Stimulated activated memory B cell treated with anti-CD40 and anti-IgM and Interleukin-4, amounts not matched to agents 10 μg/mL and 1 μg/mL and 100 μg/mL, for 72 hours (primary cell): ENCODE data around the gene AARS1.
"Not testable (repeated sequence)": the region's sequence is repeated elsewhere in the genome, so short reads cannot be mapped to it uniquely, and the experiment has no call there.

Experiments used
- ATAC-seq: fragments of 150-1000 bp; cut with Tn5 transposase; 2 replicates; pipeline ENCODE4 v1.10.0; 2021
- H3K27ac Mint-ChIP-seq: one replicate; pipeline ENCODE4 v1.8.0; 2022; ENCODE audit warnings: mild to moderate bottlenecking, mixed read lengths
- H3K27me3 Mint-ChIP-seq: one replicate; pipeline ENCODE4 v1.8.0; 2022; ENCODE audit warnings: mixed read lengths
- H3K36me3 Mint-ChIP-seq: one replicate; pipeline ENCODE4 v1.8.0; 2022; ENCODE audit warnings: mixed read lengths
- H3K4me1 Mint-ChIP-seq: one replicate; pipeline ENCODE4 v1.8.0; 2022; ENCODE audit warnings: mixed read lengths
- H3K4me3 Mint-ChIP-seq: one replicate; pipeline ENCODE4 v1.8.0; 2022; ENCODE audit warnings: mild to moderate bottlenecking, moderate library complexity, mixed read lengths
- H3K9me3 Mint-ChIP-seq: one replicate; pipeline ENCODE4 v1.8.0; 2022; ENCODE audit warnings: mixed read lengths

The AARS1 gene

DNA sequence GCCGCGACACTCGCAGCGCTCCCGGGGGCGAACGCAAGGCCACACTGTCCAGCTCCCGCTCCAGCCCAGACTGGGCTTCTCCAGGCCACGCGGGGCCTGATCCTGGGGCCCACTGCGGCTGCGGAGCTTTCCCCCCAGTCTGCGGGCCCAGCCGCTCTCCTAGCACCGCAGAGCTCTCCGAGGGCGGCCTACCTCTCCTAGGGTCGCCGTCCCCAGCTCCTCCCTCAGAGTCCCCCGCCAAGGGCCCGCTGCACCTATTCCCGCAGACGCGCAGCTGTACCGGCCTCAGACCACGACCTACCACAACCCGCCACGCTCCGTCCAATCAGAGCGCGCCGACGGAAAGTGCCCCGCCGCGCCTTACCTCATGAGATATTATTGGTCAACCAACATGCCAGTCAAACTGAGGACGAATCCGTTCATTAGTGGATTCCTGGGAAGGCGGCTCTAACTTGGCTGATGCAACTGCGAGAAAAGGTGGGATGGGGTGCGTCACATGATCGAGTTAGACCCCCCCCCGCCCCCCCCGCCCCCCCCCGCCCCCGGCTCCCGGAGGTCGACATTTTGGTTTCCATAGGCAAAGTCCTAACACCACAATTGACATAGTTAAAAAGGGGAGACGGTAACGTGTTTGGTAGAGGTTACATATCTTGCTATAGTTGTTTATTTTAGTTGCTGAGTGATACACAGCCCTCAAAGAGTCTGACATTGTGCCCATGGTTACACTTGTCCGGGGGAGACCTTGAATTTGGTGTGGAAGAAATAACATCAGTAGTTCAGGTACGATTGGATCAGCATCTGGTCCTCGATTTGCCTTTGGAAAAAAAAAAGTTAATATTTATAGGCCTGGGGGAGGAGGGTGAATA lies at the start of gene AARS1:
AARS1 (minus strand) TSS at position 278 of the 866 bp plus-strand sequence. CDS start 6,743 bp downstream, outside the sequence.
- Mint-ChIP-seq H3K4me3 (peak within 1 kb of the TSS; percentile 95), H3K27ac (peak within 1 kb of the TSS; percentile 94), H3K4me1 (peaks cover 9% of the 10 kb centered on the region), H3K27me3 (no peaks in the 10 kb centered on the region), H3K36me3 (no peaks in the 10 kb centered on the region), H3K9me3 (no peaks in the 10 kb centered on the region)
- peak; percentile 99 for ATAC-seq

GRCh38 chr16:70337814-70338213 lies 48.5 kb upstream of the AARS1 start:
- H3K9me3 Mint-ChIP-seq = no peaks in the 10 kb centered on the region
- no peak for ATAC-seq
- no peaks in the 10 kb centered on the region for H3K27me3 Mint-ChIP-seq
- no peak overlapping the region for H3K4me3 Mint-ChIP-seq
- no peak overlapping the region for H3K27ac Mint-ChIP-seq
- no peaks in the 10 kb centered on the region for H3K4me1 Mint-ChIP-seq
- peaks cover 29% of the 10 kb centered on the region for H3K36me3 Mint-ChIP-seq

DNA sequence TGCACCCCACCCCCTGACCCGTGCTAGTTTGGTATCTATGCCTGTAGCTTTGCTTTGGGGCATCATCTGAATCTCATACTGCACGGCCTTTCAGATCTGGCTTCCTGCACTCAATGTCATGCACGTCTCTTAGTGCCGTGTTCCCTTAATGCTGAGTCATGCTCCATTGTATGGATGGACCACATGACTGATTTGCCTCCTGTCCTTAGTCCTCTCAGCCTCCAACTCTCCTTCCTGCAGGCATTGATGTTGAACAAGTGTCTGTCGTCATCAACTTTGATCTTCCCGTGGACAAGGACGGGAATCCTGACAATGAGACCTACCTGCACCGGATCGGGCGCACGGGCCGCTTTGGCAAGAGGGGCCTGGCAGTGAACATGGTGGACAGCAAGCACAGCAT lies 43.4 kb upstream of the AARS1 start:
- not testable (repeated sequence) for H3K4me3 Mint-ChIP-seq, H3K27me3 Mint-ChIP-seq, ATAC-seq, H3K9me3 Mint-ChIP-seq, H3K4me1 Mint-ChIP-seq
- H3K36me3 Mint-ChIP-seq = peaks cover 37% of the 10 kb centered on the region
- peak overlapping the region; percentile 34 for H3K27ac Mint-ChIP-seq

GRCh38 chr16:70331588-70332358 lies 42.5 kb upstream of the AARS1 start:
- no peaks in the 10 kb centered on the region for H3K4me1 Mint-ChIP-seq
- H3K9me3 Mint-ChIP-seq = no peaks in the 10 kb centered on the region
- H3K27ac Mint-ChIP-seq = peak overlapping the region; percentile 34
- ATAC-seq = no peak
- no peak overlapping the region for H3K4me3 Mint-ChIP-seq
- H3K36me3 Mint-ChIP-seq = peaks cover 37% of the 10 kb centered on the region
- H3K27me3 Mint-ChIP-seq = no peaks in the 10 kb centered on the region

GRCh38 chr16:70331091-70331490 lies 41.8 kb upstream of the AARS1 start:
- H3K36me3 Mint-ChIP-seq = peaks cover 39% of the 10 kb centered on the region
- no peak overlapping the region for H3K4me3 Mint-ChIP-seq
- no peak overlapping the region for H3K27ac Mint-ChIP-seq

GRCh38 chr16:70324998-70325747 lies 35.9 kb upstream of the AARS1 start:
- Mint-ChIP-seq H3K36me3 (peaks cover 30% of the 10 kb centered on the region), H3K27ac (no peak overlapping the region), H3K27me3 (no peaks in the 10 kb centered on the region), H3K4me1 (no peaks in the 10 kb centered on the region), H3K4me3 (no peak overlapping the region), H3K9me3 (no peaks in the 10 kb centered on the region)
- no peak for ATAC-seq

More at GRCh38 chr16:70331091-70331490, 41.8 kb upstream of the AARS1 start:
- Mint-ChIP-seq H3K4me1 (no peaks in the 10 kb centered on the region), H3K27me3 (no peaks in the 10 kb centered on the region), H3K9me3 (no peaks in the 10 kb centered on the region)
- ATAC-seq = no peak

GRCh38 chr16:70320121-70320520 lies 30.8 kb upstream of the AARS1 start:
- Mint-ChIP-seq H3K27ac (no peak overlapping the region), H3K27me3 (no peaks in the 10 kb centered on the region), H3K4me1 (no peaks in the 10 kb centered on the region), H3K9me3 (no peaks in the 10 kb centered on the region), H3K4me3 (no peak overlapping the region), H3K36me3 (peaks cover 26% of the 10 kb centered on the region)
- ATAC-seq = no peak

DNA sequence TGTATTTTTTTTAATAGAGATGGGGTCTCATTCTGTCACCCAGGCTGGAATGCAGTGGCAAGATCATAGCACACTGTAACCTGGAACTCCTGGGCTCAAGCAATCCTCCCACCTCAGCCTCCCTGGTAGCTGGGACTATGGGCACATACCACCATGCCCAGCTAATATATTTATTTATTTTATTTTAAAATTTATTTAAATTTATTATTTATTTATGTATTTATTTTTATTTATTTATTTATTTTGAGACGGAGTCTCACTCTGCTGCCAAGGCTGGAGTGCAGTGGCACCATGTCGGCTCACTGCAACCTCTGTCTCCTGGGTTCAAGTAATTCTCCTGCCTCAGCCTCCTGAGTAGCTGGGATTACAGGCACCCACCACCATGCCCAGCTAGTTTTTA lies 18.4 kb upstream of the AARS1 start:
- H3K9me3 Mint-ChIP-seq, H3K4me3 Mint-ChIP-seq, H3K27ac Mint-ChIP-seq, ATAC-seq, H3K36me3 Mint-ChIP-seq, H3K27me3 Mint-ChIP-seq: not testable (repeated sequence)
- H3K4me1 Mint-ChIP-seq = peaks cover 27% of the 10 kb centered on the region

DNA sequence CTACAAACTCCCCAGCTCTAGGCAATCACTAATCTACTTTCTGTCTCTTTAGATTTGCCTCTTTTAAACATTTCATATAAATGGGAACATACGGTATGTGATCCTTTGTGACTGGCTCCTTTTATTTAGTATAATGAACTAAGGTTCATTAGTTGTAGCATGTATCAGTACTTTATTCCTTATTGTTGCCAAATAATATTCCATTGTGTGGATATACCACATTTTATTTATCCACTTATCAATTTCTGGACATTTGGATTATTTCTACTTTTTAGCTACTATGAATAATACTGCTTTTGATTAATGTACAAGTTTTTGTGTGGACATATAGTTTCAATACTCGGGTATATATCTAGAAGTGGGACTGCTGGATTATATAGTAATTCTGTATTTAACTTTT lies 17.6 kb upstream of the AARS1 start:
- Mint-ChIP-seq H3K4me1 (peaks cover 35% of the 10 kb centered on the region), H3K4me3 (no peak overlapping the region), H3K27me3 (no peaks in the 10 kb centered on the region), H3K36me3 (peaks cover 14% of the 10 kb centered on the region), H3K27ac (no peak overlapping the region), H3K9me3 (no peaks in the 10 kb centered on the region)
- ATAC-seq = no peak

GRCh38 chr16:70304892-70305448 lies 15.7 kb upstream of the AARS1 start:
- H3K4me1 Mint-ChIP-seq = peaks cover 54% of the 10 kb centered on the region
- no peaks in the 10 kb centered on the region for H3K27me3 Mint-ChIP-seq
- H3K4me3 Mint-ChIP-seq = peak overlapping the region; percentile 35
- H3K9me3 Mint-ChIP-seq = peaks cover 8% of the 10 kb centered on the region
- peaks cover 30% of the 10 kb centered on the region for H3K36me3 Mint-ChIP-seq
- ATAC-seq = no peak
- peak overlapping the region; percentile 80 for H3K27ac Mint-ChIP-seq

DNA sequence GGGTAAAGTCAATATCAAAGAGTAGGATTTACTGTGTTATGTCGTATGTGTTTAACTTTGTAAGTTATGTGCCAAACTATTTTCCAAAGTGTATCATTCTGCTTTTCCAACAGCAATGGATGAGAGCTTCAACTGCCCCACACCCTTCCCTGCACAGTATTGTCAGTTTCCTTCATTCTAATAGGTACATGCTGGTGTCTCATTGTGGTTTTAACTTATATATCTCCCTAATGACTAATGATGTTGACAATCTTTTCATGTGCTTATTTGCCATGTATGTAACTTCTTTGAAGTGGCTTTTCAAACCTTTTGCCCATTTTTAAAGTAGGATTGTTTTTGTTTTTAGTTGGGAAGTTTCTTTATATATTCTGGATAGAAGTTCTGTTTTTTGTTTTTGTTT lies 13.4 kb upstream of the AARS1 start:
- Mint-ChIP-seq H3K4me1 (peaks cover 68% of the 10 kb centered on the region), H3K36me3 (peaks cover 30% of the 10 kb centered on the region), H3K9me3 (peaks cover 8% of the 10 kb centered on the region), H3K4me3 (no peak overlapping the region), H3K27ac (no peak overlapping the region), H3K27me3 (no peaks in the 10 kb centered on the region)
- ATAC-seq = no peak

- no peak for ATAC-seq
- H3K27me3 Mint-ChIP-seq = no peaks in the 10 kb centered on the region
- peaks cover 8% of the 10 kb centered on the region for H3K9me3 Mint-ChIP-seq
- H3K4me1 Mint-ChIP-seq = peaks cover 59% of the 10 kb centered on the region
- peak overlapping the region; percentile 69 for H3K27ac Mint-ChIP-seq
- peaks cover 30% of the 10 kb centered on the region for H3K36me3 Mint-ChIP-seq
- H3K4me3 Mint-ChIP-seq = no peak overlapping the region
Observed at GRCh38 chr16:70301121-70301520, 11.8 kb upstream of the AARS1 start.

DNA sequence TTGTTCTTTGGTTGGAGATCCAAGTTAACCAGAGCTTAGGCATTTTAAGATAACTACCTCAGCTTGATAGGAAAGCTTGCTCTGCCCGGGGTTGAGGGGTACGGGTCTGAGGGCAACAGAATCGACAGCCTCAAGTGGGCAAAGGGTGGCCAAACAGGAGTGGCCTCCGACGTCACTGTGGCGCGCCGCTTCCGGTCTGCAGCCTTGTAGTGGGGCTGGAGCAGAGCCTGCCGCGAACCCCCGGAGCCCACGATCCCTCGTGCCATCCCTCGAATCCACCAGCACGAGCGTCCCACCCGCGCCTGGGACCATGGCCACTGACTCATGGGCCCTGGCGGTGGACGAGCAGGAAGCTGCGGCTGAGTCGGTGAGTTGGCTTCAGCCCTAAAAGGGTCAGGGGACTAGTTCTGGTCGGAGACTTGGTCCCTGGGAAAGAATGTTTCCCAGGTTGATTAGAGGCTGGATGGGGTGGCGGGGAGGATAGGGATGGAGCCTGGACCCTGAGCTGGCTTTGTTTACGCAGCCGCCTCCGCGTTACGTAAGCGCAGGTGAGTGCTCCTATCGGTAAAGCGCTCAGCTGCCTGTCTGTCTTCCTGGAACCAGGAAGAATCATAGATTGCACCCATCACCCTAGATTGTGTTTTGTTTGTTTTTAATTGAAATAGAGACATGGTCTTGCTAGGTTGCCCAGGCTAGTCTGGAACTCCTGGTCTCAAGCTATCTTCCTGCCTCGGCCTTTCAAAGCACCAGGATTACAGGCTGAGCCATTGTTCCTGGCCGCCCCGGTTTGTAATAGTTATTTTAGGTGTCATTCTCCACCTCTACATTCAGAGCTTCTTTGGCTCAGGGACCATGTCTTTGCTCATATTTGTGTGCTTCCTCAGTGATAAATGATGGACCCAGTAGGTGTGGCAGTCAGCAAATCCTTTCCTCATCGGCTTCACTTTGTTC lies 10.0 kb upstream of the AARS1 start, which contains the start of gene DDX19B:
DDX19B (plus strand) TSS at position 199 of the 951 bp plus-strand sequence; CDS start at position 311, 112 bp downstream.
- peak; percentile 95 for ATAC-seq
- peaks cover 22% of the 10 kb centered on the region for H3K36me3 Mint-ChIP-seq
- H3K27ac Mint-ChIP-seq = peak within 1 kb of the TSS; percentile 96
- peaks cover 8% of the 10 kb centered on the region for H3K9me3 Mint-ChIP-seq
- H3K4me1 Mint-ChIP-seq = peaks cover 46% of the 10 kb centered on the region
- peak within 1 kb of the TSS; percentile 91 for H3K4me3 Mint-ChIP-seq
- no peaks in the 10 kb centered on the region for H3K27me3 Mint-ChIP-seq

- Mint-ChIP-seq H3K4me3 (no peak overlapping the region), H3K9me3 (no peaks in the 10 kb centered on the region), H3K36me3 (peaks cover 3% of the 10 kb centered on the region), H3K4me1 (peaks cover 20% of the 10 kb centered on the region), H3K27ac (no peak overlapping the region), H3K27me3 (no peaks in the 10 kb centered on the region)
- ATAC-seq = no peak
Observed at GRCh38 chr16:70295634-70296033, 6.3 kb upstream of the AARS1 start.
